HG03280 (cell line): ENCODE results near the gene GNB5.

Experiments used
- ATAC-seq: cut with Tn5 transposase; IDR thresholded peaks from one replicate; pipeline ENCODE4 v1.9.1; 2021; ENCODE audit warnings: mild to moderate bottlenecking, moderate library complexity; ENCODE audit not compliant: unreplicated experiment

The GNB5 gene

GRCh38 chr15:52071570-52071969 lies 119.6 kb downstream of the GNB5 start:
- no peak for ATAC-seq

- ATAC-seq, result no peak
Observed at GRCh38 chr15:52069559-52069958, 121.6 kb downstream of the GNB5 start.

GRCh38 chr15:52068004-52068615 lies 123.1 kb downstream of the GNB5 start:
- no peak for ATAC-seq

- no peak for ATAC-seq
Observed at GRCh38 chr15:52067545-52067926, 123.7 kb downstream of the GNB5 start.

GRCh38 chr15:52066842-52067544 lies 124.2 kb downstream of the GNB5 start:
- ATAC-seq, result no peak
